GM12872 (cell line): ENCODE measurements around the gene TBC1D1.

Experiments used
- TF ChIP-seq, protein P1 (sequence below): IDR thresholded peaks from 3 replicates; pipeline ENCODE4 v1.5.1; 2011; ENCODE audit warnings: low read depth, mild to moderate bottlenecking, low read length, moderate library complexity; ENCODE audit not compliant: insufficient read depth

TBC1D1 gene

DNA sequence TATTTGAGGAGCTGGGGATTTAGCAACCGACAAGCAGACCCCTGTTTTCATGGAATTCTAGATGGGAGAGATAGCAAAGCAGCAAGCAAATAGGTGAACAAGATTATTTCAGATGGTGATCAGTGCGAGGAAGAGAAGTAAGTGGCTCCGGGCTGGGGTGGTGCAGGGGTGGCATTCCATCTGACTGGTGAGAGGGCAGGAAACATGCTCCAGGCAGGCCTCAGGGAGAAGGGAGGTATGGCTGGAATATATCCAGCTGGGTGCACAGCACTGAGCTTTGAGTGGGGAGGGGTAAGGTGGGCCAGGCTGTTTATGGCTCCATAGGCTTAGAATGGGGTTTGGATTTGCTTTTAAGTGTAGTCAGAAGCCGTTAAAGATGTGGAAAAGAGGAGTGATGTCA is 90.5 kb downstream of the TBC1D1 start:
- TF ChIP-seq, protein P1, sequence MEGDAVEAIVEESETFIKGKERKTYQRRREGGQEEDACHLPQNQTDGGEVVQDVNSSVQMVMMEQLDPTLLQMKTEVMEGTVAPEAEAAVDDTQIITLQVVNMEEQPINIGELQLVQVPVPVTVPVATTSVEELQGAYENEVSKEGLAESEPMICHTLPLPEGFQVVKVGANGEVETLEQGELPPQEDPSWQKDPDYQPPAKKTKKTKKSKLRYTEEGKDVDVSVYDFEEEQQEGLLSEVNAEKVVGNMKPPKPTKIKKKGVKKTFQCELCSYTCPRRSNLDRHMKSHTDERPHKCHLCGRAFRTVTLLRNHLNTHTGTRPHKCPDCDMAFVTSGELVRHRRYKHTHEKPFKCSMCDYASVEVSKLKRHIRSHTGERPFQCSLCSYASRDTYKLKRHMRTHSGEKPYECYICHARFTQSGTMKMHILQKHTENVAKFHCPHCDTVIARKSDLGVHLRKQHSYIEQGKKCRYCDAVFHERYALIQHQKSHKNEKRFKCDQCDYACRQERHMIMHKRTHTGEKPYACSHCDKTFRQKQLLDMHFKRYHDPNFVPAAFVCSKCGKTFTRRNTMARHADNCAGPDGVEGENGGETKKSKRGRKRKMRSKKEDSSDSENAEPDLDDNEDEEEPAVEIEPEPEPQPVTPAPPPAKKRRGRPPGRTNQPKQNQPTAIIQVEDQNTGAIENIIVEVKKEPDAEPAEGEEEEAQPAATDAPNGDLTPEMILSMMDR = no peak

DNA sequence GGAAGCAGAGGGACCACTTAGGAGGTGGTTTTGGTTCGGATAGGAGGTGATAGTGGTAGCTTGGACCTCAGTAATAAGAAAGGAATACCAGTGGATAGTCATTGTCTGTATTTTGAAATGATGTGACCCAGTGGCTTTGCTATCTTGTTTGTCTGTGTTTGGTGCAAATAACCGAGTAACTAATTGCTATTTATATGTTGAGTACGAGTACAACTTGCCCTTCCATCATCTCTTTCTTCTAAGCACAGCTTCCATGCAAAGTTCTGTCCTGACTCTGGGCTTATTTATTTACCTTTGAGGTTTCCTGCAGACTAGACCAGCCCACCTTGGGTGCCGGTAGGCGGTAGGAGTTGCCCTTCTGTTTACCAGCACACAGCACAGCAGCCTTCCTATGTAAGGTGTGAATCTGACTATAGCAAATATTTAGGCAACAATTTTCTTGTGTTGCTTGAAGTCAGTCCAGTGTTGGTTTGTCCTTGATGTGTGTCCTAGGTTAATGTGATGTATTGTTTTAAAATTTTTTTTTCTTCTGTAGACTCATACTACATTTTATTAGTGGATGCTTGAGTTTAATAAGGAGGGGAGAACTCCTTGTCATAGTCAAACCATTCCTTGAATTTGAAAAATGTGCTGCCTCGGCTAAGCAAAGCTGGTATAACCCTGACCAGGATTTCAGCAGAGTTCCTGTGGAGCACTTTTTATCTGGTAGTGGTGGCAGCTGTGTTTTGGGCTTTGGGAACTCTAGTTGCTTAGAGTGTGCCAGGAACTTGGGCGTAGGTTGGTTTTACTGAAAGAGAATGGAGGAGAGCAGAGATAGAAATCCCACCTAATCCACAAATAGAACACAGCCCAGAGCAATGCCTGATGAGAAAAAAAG is 91.2 kb downstream of the TBC1D1 start:
- TF ChIP-seq, protein P1 = no peak

DNA sequence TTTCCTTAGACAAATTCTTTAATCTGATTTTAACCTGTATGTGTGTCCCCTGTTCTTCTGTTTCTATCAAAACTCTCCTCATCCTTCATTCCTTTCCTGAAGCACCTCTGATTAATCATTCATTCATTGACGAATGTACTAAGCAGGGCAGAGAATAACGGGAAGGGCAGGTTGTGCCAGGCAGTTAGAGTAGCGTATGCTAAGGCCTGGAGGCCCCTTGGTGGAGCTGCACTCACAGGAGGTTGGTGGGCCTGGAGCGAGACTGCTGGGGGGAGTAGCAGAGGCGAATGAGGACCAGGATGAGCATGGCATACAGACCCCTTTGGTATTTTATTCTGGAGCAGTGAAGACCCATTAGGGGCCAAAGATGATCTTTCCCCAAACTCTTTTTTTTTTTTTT is 91.9 kb downstream of the TBC1D1 start:
- TF ChIP-seq, protein P1 = no peak

DNA sequence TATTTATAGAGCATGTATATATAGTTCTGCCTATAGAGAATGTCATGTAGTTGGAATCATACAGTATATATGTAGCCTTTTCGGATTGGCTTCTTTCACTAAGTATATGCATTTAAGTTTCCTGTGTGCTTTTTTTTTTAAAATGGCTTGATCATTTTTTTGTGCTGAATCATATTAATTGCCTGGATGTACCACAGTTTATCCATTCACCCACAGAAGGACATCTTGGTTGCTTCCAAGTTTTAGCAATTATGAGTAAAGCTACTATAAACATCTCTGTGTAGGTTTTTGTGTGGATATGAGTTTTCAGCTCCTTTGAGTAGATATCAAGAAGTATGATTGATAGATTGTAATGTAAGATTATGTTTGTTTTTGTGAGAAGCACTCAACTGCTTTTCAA is 93.1 kb downstream of the TBC1D1 start:
- TF ChIP-seq, protein P1 = no peak

DNA sequence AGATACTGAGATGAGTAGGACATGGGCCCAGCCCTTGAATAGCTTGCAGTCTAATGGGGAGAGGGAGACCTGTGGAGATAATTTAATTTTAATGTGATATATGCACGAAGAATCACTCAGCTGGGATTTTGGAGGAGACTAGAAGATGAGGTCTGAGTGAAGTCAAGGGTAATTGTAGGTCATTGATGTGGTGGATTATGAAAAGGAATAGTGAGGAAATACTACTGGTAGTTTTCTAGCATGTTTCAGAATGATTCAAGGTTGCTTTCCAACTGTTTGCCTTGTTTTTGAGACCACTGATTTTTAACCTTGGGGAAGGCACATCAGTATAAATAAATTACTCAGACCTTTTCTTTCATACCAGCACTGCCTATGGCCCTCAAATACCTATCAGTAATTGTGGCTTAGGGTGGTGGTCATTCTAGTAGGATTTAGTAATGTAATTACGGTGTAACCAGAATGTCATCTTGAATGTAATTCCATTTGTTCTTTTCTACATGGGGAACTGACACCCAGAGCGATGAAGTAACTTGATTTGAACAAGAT is 94.9 kb downstream of the TBC1D1 start:
- TF ChIP-seq, protein P1 = no peak

DNA sequence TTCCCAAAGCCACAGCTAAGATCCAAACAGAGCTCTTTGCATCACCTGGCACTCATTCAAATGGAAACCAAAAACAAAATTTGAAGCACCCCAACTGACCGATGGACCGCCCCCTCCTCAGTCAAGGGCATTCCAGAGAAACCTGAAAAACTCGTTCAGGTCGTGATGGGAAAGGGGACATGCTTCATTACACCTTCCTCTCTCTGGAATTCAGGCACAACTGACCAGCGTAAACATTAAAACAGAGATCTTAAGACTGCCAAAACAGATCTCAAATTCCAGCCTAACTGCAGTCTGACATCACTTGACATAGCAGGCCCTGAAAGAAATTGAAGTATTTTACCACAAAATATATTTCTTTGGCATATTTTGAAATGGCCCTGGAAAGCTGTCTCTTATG is 97.8 kb downstream of the TBC1D1 start:
- TF ChIP-seq, protein P1 = no peak

DNA sequence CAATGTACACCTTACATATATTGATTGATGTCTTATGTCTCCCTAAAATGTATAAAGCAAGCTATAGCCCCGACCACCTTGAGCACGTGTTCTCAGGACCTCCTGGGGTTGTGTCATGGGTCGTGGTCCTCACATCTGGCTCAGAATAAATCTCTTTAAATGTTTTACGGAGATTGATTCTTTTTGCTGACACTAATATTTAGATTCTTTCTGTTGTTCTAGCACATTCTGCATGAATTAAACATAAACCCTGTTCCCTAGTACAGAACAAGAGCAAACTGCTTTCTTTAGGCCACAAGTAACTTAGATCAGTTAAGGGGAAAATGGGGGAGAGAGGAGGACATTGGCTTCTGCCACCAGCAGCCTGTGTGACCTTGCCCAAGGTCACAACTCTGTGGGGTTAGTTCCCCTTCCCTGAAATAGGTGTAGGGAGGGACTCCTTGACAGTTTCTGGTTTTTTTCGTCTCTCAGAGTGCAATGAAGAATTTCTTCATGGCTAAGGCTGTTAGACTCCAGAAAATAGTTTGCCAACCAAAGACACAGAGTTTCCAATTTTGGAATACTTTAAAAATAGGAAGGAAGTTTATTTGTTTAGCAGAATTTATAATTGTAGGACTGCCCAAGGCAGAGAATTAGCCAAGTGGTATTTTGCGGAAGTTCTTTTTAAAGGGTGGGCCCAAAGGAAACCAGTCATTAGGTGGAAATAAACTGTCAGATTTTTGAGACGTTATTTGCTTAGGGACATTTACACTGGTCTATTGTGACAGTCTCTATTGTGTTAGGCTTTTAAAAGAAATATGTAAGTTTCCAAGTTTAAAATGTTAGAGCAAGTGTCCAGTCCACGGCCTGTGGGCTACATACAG is 98.7 kb downstream of the TBC1D1 start:
- TF ChIP-seq, protein P1 = no peak
